GM13977 (cell line): Measurements from ENCODE around the gene STK25.

Experiments
- DNase-seq: peaks from one replicate; pipeline ENCODE4 v3.0.0; 2012; ENCODE audit warnings: low spot score
- in situ Hi-C: fragments of 300-500 bp; cut with MboI; formaldehyde crosslinking; loops from one replicate; pipeline ENCODE4 v1.12.0; 2022; ENCODE audit warnings: low sequenced_read_pairs, low pct_unique_long_range_greater_than_20kb, mixed read lengths, inconsistent platforms; ENCODE audit not compliant: unreplicated experiment
- TF ChIP-seq, protein P1 (sequence below): IDR thresholded peaks from 2 replicates; pipeline ENCODE4 v1.5.1; 2012; ENCODE audit warnings: mild to moderate bottlenecking, control low read depth; ENCODE audit not compliant: insufficient read depth; ENCODE audit errors: extremely low read depth, missing control alignments

Gene STK25

DNA sequence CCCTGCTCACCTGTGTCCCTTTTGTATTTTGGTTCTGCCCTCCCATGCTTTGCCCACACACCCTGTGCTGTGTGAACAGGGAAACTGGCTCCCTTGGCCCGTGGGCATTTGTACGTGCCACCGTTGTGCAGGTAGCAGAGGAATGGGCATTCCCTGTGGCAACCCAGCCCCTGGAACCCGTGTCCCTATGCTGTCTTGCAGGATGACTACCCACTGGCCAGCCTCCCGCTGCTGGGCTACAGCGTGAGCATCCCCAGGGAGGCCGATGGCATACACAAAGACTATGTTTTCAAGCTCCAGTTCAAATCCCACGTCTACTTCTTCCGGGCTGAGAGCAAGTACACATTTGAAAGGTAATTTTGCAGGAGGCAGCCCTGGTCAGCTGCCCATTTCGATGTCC, 15.3 kb downstream of the STK25 start:
- DNase-seq: no peak
- in situ Hi-C loops: no loop called here
- TF ChIP-seq, protein P1, sequence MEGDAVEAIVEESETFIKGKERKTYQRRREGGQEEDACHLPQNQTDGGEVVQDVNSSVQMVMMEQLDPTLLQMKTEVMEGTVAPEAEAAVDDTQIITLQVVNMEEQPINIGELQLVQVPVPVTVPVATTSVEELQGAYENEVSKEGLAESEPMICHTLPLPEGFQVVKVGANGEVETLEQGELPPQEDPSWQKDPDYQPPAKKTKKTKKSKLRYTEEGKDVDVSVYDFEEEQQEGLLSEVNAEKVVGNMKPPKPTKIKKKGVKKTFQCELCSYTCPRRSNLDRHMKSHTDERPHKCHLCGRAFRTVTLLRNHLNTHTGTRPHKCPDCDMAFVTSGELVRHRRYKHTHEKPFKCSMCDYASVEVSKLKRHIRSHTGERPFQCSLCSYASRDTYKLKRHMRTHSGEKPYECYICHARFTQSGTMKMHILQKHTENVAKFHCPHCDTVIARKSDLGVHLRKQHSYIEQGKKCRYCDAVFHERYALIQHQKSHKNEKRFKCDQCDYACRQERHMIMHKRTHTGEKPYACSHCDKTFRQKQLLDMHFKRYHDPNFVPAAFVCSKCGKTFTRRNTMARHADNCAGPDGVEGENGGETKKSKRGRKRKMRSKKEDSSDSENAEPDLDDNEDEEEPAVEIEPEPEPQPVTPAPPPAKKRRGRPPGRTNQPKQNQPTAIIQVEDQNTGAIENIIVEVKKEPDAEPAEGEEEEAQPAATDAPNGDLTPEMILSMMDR: no peak

DNA sequence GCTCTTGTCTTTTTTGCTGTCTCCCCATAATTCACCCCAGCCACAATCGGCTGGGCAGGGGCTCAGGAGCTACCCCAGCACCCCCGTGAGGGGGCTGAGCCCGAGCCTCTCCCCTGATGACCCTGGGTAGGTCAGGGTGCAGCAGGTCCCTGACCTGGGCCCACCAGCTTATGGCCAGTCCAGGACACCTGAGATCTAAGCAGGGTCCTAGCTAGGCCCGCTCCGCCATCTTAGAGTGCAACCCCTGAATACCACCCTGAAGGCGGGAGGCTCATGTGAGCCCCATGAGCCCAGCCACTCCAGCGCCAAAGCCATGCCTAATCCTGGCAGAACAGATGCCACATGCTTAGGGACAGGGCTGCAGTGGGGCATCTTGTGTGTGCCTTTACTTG, 16.2 kb downstream of the STK25 start:
- TF ChIP-seq, protein P1: no peak
- DNase-seq: no peak
- in situ Hi-C loops: no loop called here

DNA sequence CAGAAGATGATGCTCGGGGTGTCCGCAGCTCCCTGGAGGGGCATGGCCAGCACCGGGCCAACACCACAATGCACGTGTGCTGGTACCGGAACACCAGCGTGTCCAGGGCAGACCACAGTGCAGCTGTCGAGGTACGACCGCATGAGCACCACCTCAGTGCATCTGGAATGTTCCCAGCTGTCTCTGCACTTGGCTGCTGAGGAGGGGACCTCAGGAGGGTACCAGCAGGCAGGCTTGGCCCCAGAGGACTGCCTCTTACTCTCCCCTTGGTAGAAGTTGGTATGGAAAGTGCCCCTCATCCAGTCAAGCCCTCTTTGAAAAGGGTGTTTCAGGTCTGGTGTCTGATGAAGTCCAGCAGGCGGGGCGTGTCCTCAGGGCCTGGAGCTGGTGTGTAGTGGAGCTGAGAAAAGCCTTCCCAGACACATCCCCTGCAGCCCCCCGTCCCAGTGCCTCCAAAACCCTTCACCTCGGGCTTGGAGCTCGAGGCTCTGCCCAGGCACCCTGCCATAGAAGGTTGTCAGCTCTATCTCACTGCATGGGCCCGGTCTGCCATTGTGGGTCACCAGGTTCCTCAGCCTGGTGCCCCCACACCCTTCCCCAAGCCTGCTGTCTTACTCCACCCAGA, 16.7 kb downstream of the STK25 start:
- DNase-seq: no peak
- in situ Hi-C loops: no loop called here
- TF ChIP-seq, protein P1: no peak

DNA sequence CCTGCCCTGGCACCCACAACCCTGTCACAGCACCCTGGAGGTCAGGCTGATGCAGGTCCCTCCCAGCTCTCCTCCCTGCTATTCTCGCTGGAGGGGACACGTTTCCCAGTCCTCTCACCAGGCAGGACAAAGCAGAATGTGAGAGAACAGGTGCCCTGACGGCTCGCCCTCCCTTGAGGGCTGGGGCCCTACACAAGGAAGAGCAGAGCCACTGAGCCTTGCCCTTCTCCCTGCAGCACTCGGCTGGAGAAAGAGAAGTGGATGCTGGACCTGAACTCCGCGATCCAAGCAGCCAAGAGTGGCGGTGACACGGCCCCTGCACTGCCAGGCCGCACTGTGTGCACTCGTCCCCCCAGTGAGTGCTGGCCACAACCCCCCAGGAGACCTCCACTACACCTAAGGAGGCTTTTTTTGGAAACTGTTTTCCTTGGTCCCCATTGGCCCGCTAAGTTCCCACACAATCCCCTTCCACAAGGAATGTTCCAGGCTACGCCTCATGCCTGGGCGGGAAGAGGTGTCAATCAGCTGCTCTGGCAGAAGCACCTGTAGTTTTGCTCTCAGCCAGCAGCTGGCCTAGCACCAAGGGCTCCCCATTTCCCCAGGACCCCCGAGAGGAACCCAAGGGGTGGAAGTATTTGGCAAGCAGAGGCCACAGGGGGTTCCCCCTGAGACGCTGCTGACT, 17.4 kb downstream of the STK25 start:
- DNase-seq: no peak
- TF ChIP-seq, protein P1: no peak
- in situ Hi-C loops: no loop called here

DNA sequence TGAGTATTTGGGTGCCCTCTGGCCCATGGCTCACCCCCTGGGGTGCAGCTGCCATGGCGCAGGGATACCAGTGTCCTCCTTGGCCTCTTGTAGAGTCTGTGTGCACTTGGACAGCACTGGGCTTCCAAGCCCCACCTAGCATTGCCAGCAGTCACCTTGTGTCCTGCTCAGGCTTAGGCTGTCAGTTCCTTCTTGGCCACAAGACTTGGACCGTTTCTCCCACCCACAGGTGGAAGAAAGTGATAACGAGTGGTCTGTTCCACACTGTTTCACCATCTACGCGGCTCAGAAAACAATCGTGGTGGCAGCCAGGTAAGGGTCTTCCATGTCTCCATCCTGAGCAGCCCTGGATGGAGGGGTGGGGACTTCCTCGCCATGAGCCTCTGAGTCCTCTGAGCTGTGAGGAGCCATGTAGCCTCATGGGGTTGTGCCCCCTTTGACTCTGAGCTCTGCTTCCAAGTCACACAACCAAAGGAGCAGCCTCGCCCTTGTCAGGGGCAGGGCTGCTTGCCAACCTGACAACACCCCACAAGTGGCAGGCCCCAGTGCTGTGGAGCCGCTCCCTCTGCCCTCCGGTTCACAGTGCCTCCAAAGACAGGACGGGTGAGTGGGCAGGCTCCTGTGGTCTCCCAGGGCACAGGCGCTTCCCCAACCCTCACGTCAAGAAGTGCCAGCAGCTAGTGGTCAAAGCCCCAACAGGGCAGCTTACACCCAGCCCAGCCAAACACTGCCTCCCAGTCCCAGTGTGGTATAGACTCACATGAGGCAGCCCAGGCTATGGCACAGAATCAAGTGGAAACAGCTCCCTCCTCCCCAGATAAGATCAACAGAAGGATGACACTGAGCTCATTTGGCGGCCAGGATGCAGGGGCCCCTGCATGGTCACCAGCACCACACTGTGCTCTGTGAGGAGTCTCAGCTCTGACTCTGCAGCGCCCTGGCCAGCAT, 18.4 kb downstream of the STK25 start:
- in situ Hi-C loops: no loop called here
- DNase-seq: no peak
- TF ChIP-seq, protein P1: no peak

DNA sequence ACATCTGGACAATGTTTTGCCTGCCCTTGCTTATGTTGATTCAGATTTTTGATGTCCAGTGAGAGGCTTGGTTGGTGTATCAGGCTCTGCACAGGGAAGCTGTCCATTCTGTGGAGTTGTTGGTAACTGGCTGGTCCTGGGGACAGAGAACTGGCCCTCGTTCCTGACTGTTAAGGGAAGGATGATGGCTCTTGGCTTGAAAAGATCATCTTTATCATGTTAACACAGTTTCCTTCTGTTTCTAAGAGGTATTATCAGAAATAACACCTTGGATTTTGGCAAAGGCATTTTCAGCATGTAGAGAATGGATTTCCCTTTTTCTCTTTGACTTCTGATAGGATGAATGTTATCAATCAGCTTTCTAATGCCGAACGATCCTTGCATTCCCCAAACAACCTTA, 19.3 kb downstream of the STK25 start:
- TF ChIP-seq, protein P1: no peak
- in situ Hi-C loops: no loop called here
- no peak for DNase-seq
